Activated naive CD4-positive, alpha-beta T cell (primary cell): ENCODE data around the gene AOPEP.

Experiments used
- DNase-seq, 4 experiments: peaks; one replicate each; lab custom pipeline; 2025; lab: John Stamatoyannopoulos, UW

Gene AOPEP

GRCh38 chr9:94718936-94719335, 7.6 kb upstream of the AOPEP start:
- no peak for DNase-seq

- no peak for DNase-seq
Measured at GRCh38 chr9:94719878-94720277, 6.6 kb upstream of the AOPEP start.

- no peak for DNase-seq
Measured at GRCh38 chr9:94720846-94721549, 5.5 kb upstream of the AOPEP start.

GRCh38 chr9:94721754-94722153, 4.7 kb upstream of the AOPEP start:
- DNase-seq = no peak

- DNase-seq = no peak
Measured at GRCh38 chr9:94725293-94725692, 1.2 kb upstream of the AOPEP start.

GRCh38 chr9:94728719-94729118, 2.2 kb downstream of the AOPEP start:
- no peak for DNase-seq

GRCh38 chr9:94729199-94729598, 2.7 kb downstream of the AOPEP start:
- DNase-seq = no peak

GRCh38 chr9:94734054-94734754, 7.7 kb downstream of the AOPEP start:
- DNase-seq = no peak

GRCh38 chr9:94736759-94737158, 10.3 kb downstream of the AOPEP start:
- no peak for DNase-seq

GRCh38 chr9:94740145-94740840, 13.8 kb downstream of the AOPEP start:
- DNase-seq = no peak

- DNase-seq = no peak
Measured at GRCh38 chr9:94741866-94742265, 15.4 kb downstream of the AOPEP start.

GRCh38 chr9:94743035-94743954, 16.8 kb downstream of the AOPEP start:
- DNase-seq = no peak

GRCh38 chr9:94745806-94746540, 19.5 kb downstream of the AOPEP start:
- DNase-seq = no peak

- no peak for DNase-seq
Measured at GRCh38 chr9:94746541-94747370, 20.3 kb downstream of the AOPEP start.

- no peak for DNase-seq
Measured at GRCh38 chr9:94754976-94755475, 28.5 kb downstream of the AOPEP start.

GRCh38 chr9:94757158-94757557, 30.7 kb downstream of the AOPEP start:
- DNase-seq = no peak

- DNase-seq = no peak
Measured at GRCh38 chr9:94758031-94758430, 31.5 kb downstream of the AOPEP start.

- DNase-seq = no peak
Measured at GRCh38 chr9:94758880-94759279, 32.4 kb downstream of the AOPEP start.

GRCh38 chr9:94760010-94760409, 33.5 kb downstream of the AOPEP start:
- no peak for DNase-seq

- no peak for DNase-seq
Measured at GRCh38 chr9:94760660-94761059, 34.2 kb downstream of the AOPEP start.
